Measurements from ENCODE around the gene HM13.
"Not testable (repeated sequence)": the region's sequence is repeated elsewhere in the genome, so short reads cannot be mapped to it uniquely, and the experiment has no call there.

Gene HM13

DNA sequence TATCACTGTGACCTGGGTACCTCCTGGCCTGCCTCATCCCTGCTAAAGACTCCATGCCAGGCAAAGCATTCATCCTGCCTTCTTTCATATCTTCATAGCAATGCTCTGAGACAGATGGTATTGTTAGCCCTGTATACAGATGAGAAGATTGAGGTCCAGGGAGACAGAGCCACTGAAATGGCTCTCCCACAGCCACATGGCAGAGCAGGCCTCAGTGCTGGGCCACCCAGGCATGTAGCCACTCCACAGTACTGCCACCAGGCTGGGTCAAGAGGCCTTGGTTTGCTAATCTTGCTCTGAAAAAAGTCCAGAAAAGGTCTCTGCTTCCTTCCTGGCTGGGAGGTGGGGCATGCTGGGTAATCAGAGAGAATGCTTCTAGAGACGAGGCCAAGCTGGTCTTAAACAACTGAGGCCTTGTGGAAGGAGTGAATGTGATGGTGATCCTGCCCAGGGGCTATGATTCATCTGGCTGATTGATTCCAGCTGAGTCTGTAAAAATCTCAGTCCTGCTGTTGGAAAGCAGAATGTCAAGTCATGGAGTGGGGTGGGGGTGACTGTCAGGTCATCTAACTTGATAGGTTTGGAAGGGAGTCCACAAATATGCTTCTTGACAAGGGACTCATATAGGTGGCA lies 29.8 kb downstream of the HM13 start:
- DNase-seq, result peak; percentile 51

- DNase-seq, result no peak
Measured at GRCh38 chr20:31544600-31544999, 30.4 kb downstream of the HM13 start.

DNA sequence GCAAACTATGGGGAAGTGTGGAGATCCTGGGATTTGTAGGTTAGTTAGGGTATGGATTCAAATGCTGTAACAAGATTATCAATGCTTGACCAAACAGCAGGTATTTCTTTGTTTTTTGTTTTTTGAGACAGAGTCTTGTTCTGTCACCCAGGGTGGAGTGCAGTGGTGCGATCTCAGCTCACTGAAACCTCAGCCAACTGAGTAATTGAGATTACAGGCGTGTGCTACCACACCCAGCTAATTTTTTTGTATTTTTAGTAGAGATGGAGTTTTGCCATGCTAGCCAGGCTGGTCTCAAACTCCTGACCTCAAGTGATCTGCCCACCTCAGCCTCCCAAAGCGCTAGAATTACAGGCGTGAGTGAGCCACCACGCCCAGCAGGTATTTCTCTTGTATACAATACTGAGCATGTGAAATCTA lies 31.4 kb downstream of the HM13 start:
- not testable (repeated sequence) for DNase-seq

GRCh38 chr20:31547017-31547675 lies 32.9 kb downstream of the HM13 start:
- DNase-seq, result peak; percentile 92

GRCh38 chr20:31547720-31548298 lies 33.6 kb downstream of the HM13 start:
- no peak for DNase-seq

DNA sequence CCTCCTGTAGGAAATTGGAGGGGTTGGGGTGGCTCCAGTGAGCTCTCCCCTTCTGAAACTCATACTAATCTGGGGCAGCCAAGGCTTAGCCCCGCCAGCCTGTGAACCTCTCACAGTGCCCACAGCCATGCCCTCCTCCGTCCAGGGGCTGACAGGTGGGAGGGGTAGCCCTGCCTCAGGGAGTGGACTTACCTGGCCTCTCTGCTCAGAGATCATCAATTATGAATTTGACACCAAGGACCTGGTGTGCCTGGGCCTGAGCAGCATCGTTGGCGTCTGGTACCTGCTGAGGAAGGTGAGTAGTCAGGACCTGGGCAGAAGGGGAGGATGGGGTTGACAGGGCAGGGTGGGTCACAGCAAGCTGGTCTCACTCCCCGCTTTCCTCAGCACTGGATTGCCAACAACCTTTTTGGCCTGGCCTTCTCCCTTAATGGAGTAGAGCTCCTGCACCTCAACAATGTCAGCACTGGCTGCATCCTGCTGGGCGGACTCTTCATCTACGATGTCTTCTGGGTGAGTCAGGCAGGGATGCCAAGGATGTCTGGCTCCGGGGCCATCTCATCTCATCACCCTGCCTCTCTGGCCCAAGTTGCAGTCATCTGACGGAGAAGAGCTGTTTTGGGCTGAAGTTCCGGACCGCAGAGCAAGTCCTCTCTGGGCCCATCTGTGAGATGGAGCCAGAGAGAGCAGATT lies 34.7 kb downstream of the HM13 start:
- DNase-seq, result no peak

- DNase-seq, result no peak
Measured at GRCh38 chr20:31549513-31549880, 35.3 kb downstream of the HM13 start.

GRCh38 chr20:31550099-31550498 lies 35.9 kb downstream of the HM13 start:
- no peak for DNase-seq

DNA sequence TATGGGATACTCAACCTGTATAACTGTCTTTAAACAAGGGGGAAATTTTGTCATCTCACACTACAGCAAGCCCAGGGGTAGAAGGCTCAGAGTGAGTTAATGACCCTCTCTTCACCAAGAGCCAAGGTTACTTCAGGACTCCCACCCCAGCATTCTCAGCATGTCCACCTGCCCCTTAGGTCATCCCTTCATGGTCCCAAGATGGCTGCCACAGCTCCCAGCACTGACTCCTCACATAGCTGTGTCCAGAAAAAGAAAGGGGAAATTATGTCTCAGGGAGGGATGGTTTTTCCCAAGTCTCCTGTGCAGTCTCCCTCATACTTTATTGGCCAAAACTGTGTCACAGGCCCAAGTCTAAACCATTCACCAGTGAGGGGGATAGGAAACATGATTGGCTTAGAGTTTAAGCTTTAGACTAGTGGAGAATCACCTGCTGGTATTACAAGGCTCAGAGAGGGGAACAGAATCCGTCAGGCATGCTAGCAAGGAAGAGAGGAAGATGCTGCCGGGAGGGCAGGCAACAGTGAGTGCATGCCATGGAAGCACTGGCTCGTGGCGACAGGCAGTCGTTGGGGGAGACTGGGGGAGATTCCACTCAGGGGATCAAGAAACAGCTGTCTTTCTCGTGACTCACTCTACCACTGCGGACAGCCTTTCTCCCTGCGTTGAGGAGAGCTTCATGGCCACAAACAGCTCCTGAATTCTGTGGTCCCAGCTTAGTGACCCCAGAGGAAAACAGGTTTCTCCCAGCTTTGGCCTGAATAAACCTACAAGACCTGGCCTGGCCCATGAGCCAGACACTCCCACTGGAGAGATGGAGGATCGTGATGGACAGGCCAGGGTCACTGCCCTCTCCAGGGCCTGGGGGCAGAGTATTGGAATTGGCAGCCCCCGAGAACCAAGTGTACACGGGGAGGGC lies 37.2 kb downstream of the HM13 start:
- no peak for DNase-seq

- DNase-seq, result no peak
Measured at GRCh38 chr20:31555203-31555775, 41.0 kb downstream of the HM13 start.

DNA sequence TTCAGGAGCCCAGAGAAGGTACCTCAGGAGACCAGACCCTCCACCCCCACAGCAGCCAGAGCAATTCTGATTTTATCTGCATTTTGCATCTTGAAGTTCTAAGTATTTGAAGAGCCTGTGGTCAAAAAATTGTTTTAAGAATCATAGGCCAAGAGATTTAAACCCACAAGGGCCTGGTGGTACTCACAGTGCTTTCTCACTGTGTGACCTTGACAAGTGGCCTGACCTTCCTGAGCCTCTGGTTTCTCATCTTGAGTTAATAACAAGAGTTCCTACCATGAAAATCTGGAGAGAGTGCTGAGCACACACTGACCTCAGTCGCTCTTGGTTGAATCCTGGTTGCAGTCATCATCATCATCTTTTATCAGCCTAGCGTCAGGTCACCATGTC lies 45.5 kb downstream of the HM13 start:
- DNase-seq, result no peak

- DNase-seq, result peak; percentile 49
Measured at GRCh38 chr20:31560094-31560745, 46.0 kb downstream of the HM13 start.

- DNase-seq, result no peak
Measured at GRCh38 chr20:31560746-31561598, 46.7 kb downstream of the HM13 start.

DNA sequence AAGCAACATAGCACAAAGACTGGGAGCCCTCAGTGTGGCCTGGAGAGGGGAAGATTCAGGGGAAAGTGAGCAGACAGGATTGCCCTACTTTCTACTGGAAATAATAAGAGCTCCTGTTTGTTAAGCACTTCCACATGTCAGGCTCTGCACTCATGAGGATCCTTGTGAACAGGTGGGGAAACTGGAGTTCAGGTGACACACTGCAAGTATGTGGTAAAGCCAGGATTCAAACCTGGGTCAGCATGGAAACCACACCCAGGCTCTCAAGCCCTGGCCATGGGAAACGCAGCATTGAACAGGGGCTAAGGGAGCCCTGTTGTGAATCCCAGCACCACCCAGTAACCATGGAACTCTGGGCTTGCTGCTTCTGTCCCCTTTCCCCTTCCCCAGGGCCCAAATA lies 48.0 kb downstream of the HM13 start:
- DNase-seq, result no peak

- no peak for DNase-seq
Measured at GRCh38 chr20:31564284-31564683, 50.0 kb downstream of the HM13 start.

GRCh38 chr20:31565699-31566318 lies 51.6 kb downstream of the HM13 start:
- DNase-seq, result no peak

DNA sequence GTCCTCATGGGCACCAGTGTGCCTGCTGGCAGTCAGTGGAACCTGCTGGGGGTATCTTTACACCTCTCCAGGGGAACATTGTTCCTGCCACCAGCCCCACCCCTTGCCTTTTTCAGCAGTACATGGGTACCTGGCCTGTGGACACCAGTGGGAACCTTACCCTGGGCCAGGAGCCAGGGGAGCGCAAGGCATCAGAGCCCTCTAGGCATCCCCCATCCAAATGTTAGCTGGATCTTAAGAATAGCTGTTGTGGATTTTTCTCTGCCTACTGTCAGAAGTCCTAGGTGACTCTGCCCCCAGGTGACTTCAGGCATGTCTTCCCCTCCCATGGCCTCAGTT lies 52.0 kb downstream of the HM13 start:
- DNase-seq, result no peak

GRCh38 chr20:31566658-31567379 lies 52.6 kb downstream of the HM13 start:
- DNase-seq, result no peak

DNA sequence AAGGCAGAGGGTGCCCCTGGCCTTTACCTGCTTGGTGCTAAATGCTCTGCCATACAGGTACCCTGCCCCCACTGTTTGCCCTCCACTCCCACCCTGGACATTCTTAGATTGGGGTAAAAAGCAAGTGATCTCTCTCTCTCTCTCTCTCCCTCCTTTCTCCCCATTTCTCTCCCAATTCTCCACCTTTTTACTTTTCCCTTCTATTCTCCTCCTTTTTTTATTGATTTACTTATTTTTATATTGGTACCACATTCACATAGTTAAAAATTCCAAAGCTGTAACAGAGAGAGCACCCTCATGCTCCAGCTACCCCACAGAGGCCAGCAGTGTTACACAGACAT lies 53.1 kb downstream of the HM13 start:
- no peak for DNase-seq
